HG03575 (cell line): ENCODE results near the gene ZNF18.

ENCODE experiments used
- ATAC-seq: cut with Tn5 transposase; IDR thresholded peaks from one replicate; pipeline ENCODE4 v1.9.1; 2021; ENCODE audit not compliant: unreplicated experiment, insufficient number of reproducible peaks, low FRiP score; ENCODE audit errors: extremely low read depth

ZNF18 gene

GRCh38 chr17:11932337-11932898 is 64.9 kb downstream of the ZNF18 start:
- ATAC-seq = no peak

DNA sequence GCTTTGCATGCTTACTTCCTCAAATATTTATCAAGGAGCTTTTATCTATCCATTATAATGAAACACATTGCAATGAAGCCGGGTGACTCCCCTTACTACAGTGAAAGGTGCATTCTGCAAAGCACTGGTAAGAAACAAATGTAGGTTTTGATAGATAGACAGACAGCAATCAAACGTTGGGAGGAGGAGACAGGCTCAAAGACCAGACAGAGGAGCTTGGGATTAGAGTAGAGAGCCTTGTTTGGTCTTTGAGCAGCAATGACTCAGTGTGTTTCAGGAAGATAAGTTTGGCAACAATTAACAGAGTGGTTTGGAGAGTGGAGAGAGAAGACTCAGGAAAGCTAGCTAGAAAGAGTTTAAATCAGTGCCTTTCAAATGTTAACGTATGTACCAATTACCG is 68.8 kb downstream of the ZNF18 start:
- no peak for ATAC-seq
